Caco-2 (cell line): ENCODE data around the gene SLC29A3. TPM values are rescaled to one million over a fixed set of nuclear protein-coding genes. Genes with fewer than 3 reads are reported as not detected.

Experiments used
- BruUV-seq: library from RNA; stranded (reverse); fragments of 400-500 nt; replicated peaks from 2 replicates; lab custom pipeline; 2021; lab: Mats Ljungman, UMichigan
- CTCF ChIA-PET: fragments of 300-600 bp; sonication (Branson Sonifier 250); formaldehyde crosslinking; loops from one replicate; lab custom pipeline; 2022; ENCODE audit warnings: antibody characterized with exemption; lab: Charles Lee
- POLR2A ChIA-PET: fragments of 300-600 bp; sonication (Branson Sonifier 250); formaldehyde crosslinking; loops from one replicate; lab custom pipeline; 2022; ENCODE audit warnings: antibody characterized with exemption; lab: Charles Lee
- DNase-seq, 2 experiments: peaks; one replicate each; pipeline versions ENCODE4 v3.0.0 to v3.0.0-alpha.2; 2020 to 2022
- H3K27me3 ChIP-seq: replicated peaks from 2 replicates; pipeline ENCODE4 v1.6.0; 2011; ENCODE audit warnings: low read length; ENCODE audit not compliant: control insufficient read depth, insufficient read depth
- H3K36me3 ChIP-seq: 2 replicates; pipeline ENCODE4 v1.5.1; 2011; ENCODE audit warnings: low read length; ENCODE audit not compliant: control insufficient read depth, insufficient read depth
- H3K4me1 ChIP-seq: fragments of 250-450 bp; sonication (Bioruptor Pico); 2 replicates; pipeline ENCODE4 v1.5.1; 2020; ENCODE audit warnings: mild to moderate bottlenecking
- H3K4me3 ChIP-seq: 2 replicates; pipeline ENCODE4 v1.5.1; 2011; ENCODE audit warnings: low read depth, mild to moderate bottlenecking, control low read depth, low read length
- H3K9me3 ChIP-seq: fragments of 250-450 bp; sonication (Bioruptor Pico); 2 replicates; pipeline ENCODE4 v1.5.1; 2020; ENCODE audit warnings: mild to moderate bottlenecking, moderate library complexity
- H3K27ac Mint-ChIP-seq: one replicate; pipeline ENCODE4 v1.8.0; 2022; ENCODE audit warnings: mixed read lengths; ENCODE audit not compliant: unreplicated experiment
- H3K27me3 Mint-ChIP-seq: one replicate; pipeline ENCODE4 v1.8.0; 2022; ENCODE audit warnings: mixed read lengths; ENCODE audit not compliant: insufficient read depth, unreplicated experiment
- H3K36me3 Mint-ChIP-seq: one replicate; pipeline ENCODE4 v1.8.0; 2022; ENCODE audit warnings: mild to moderate bottlenecking, mixed read lengths; ENCODE audit not compliant: insufficient read depth, unreplicated experiment
- H3K4me1 Mint-ChIP-seq: one replicate; pipeline ENCODE4 v1.8.0; 2022; ENCODE audit warnings: low read depth, mixed read lengths; ENCODE audit not compliant: unreplicated experiment
- H3K4me3 Mint-ChIP-seq: one replicate; pipeline ENCODE4 v1.8.0; 2022; ENCODE audit warnings: mild to moderate bottlenecking, moderate library complexity, mixed read lengths; ENCODE audit not compliant: unreplicated experiment
- H3K9me3 Mint-ChIP-seq: one replicate; pipeline ENCODE4 v1.8.0; 2022; ENCODE audit warnings: mixed read lengths; ENCODE audit not compliant: unreplicated experiment
- intact Hi-C: fragments of 100-400 bp; cut with micrococcal nuclease; formaldehyde crosslinking; loops from one replicate; pipeline ENCODE4 v1.10.0; 2022; ENCODE audit not compliant: unreplicated experiment
- total RNA-seq: library from RNA; stranded (reverse); gene quantifications from 2 replicates; pipeline ENCODE4 v1.2.3, GENCODE V29; 2022
- TF ChIP-seq, protein P1 (sequence below), 2 experiments: fragments of 200-600 bp in 1 of 2; IDR thresholded peaks; 1 replicate in 1 of 2; 2 replicates in 1 of 2; pipeline versions ENCODE4 v1.5.1 to v1.8.0; 2011 to 2022; ENCODE audit warnings: antibody characterized with exemption in 1 of 2, control low read depth in 1 of 2, inconsistent platforms in 1 of 2, low read depth in 1 of 2, low read length in 1 of 2, mild to moderate bottlenecking in 1 of 2, moderate library complexity in 1 of 2; ENCODE audit not compliant: insufficient read depth in 1 of 2, severe bottlenecking in 1 of 2, unreplicated experiment in 1 of 2

SLC29A3 gene
- total RNA-seq, 1 experiment from 2014 or later = 20.7 TPM

DNA sequence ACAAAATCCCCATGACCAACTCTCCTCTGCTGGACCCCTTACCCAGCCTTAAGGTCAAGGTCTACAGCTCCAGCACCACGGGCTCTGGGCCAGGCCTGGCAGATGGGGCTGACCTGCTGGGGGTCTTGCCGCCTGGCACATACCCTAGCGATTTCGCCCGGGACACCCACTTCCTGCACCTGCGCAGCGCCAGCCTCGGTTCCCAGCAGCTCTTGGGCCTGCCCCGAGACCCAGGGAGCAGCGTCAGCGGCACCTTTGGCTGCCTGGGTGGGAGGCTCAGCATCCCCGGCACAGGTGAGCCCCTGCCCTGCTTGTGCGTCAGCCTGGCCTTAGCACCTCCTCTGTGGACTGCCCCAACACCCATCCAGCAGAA is 27.5 kb upstream of the SLC29A3 start:
- Mint-ChIP-seq H3K9me3 (no peaks in the 10 kb centered on the region), H3K27ac (no peak overlapping the region), H3K4me1 (peaks cover 7% of the 10 kb centered on the region), H3K4me3 (no peak overlapping the region), H3K36me3 (no peaks in the 10 kb centered on the region), H3K27me3 (no peaks in the 10 kb centered on the region)
- peaks cover 20% of the 10 kb centered on the region for H3K4me1 ChIP-seq
- no TSS peak for BruUV-seq
- no peak overlapping the region for H3K4me3 ChIP-seq
- ChIA-PET CTCF (no interaction called here), POLR2A (no interaction called here)
- H3K36me3 ChIP-seq = no peaks in the 10 kb centered on the region
- no peaks in the 10 kb centered on the region for H3K9me3 ChIP-seq
- TF ChIP-seq, protein P1, sequence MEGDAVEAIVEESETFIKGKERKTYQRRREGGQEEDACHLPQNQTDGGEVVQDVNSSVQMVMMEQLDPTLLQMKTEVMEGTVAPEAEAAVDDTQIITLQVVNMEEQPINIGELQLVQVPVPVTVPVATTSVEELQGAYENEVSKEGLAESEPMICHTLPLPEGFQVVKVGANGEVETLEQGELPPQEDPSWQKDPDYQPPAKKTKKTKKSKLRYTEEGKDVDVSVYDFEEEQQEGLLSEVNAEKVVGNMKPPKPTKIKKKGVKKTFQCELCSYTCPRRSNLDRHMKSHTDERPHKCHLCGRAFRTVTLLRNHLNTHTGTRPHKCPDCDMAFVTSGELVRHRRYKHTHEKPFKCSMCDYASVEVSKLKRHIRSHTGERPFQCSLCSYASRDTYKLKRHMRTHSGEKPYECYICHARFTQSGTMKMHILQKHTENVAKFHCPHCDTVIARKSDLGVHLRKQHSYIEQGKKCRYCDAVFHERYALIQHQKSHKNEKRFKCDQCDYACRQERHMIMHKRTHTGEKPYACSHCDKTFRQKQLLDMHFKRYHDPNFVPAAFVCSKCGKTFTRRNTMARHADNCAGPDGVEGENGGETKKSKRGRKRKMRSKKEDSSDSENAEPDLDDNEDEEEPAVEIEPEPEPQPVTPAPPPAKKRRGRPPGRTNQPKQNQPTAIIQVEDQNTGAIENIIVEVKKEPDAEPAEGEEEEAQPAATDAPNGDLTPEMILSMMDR (IDR thresholded peaks at IDR 0.05; ENCODE audit: insufficient read depth in 1 of 2, low read depth in 1 of 2, low read length in 1 of 2, severe bottlenecking in 1 of 2, unreplicated experiment in 1 of 2) = no peak
- DNase-seq = no peak
- H3K27me3 ChIP-seq = no peaks in the 10 kb centered on the region
- intact Hi-C loops = no loop called here

DNA sequence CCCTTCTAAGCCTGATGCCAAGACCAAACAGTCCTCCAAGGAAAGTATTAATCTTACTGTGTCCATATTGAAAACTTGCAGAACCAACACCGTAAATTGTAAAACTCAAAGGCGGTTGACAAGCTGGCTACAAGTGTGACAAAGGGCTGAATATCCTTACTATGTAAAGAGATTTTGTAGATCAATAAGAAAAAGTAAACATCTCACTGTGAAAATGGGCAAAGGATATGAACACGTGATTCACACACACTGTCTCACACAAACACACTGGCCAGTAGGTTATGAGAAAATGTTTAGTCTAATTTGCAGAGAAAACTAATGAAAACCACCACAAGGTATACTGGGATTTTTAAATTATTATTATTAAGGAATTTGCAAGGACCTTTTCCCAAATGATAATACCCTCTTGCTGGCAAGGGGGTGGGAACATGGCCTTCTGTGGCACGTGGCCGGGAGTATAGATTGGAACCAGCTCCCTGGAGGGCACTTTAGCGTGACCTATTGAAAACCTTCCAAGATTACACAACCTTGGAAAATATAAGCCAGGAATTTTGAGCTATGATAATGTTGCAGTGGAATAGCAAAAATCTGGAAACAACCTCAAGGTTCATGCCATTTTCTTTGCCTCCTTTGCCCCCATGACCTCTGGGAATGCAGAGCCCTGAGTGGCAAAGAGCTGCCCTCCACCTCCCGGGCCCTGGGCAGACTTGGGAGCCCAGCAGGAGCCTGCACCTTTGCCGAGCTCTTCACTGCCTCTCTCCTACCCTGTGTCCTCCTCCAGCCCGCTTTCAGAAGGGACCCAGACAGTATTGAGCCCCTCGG is 26.2 kb upstream of the SLC29A3 start:
- TF ChIP-seq, protein P1 (IDR thresholded peaks at IDR 0.05; ENCODE audit: insufficient read depth in 1 of 2, low read depth in 1 of 2, low read length in 1 of 2, severe bottlenecking in 1 of 2, unreplicated experiment in 1 of 2) = no peak
- intact Hi-C loops = no loop called here
- Histone ChIP-seq H3K4me1 (peaks cover 20% of the 10 kb centered on the region), H3K36me3 (no peaks in the 10 kb centered on the region), H3K4me3 (no peak overlapping the region), H3K27me3 (no peaks in the 10 kb centered on the region), H3K9me3 (no peaks in the 10 kb centered on the region)
- Mint-ChIP-seq H3K27me3 (no peaks in the 10 kb centered on the region), H3K4me3 (no peak overlapping the region), H3K36me3 (no peaks in the 10 kb centered on the region), H3K9me3 (no peaks in the 10 kb centered on the region), H3K27ac (no peak overlapping the region), H3K4me1 (peaks cover 7% of the 10 kb centered on the region)
- ChIA-PET CTCF (no interaction called here), POLR2A (interaction anchor here (0.5 kb wide), 1 partner anchor 279 kb away, joined by 3 read pairs; no protein-coding TSS in a partner anchor)
- no peak for DNase-seq
- no TSS peak for BruUV-seq

DNA sequence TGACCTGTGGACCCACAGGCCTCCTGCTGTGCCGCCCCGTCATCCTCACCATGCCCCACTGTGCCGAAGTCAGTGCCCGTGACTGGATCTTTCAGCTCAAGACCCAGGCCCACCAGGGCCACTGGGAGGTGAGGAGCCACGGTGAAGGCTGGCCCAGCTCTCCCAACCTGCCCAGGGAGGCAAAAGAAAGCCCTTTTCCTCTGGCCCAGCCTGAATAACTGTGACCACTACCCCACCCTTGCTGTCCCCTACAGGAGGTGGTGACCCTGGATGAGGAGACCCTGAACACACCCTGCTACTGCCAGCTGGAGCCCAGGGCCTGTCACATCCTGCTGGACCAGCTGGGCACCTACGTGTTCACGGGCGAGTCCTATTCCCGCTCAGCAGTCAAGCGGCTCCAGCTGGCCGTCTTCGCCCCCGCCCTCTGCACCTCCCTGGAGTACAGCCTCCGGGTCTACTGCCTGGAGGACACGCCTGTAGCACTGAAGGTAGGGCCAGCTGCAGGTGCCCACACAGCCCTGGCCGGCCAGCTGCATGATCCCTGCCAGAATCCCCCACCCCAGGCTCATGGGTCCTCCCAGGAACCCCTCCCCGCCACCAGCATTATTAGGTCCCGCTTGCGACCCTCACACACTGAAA is 25.5 kb upstream of the SLC29A3 start:
- no peaks in the 10 kb centered on the region for H3K27me3 Mint-ChIP-seq
- peaks cover 7% of the 10 kb centered on the region for H3K4me1 Mint-ChIP-seq
- Histone ChIP-seq H3K9me3 (no peaks in the 10 kb centered on the region), H3K27me3 (no peaks in the 10 kb centered on the region), H3K36me3 (no peaks in the 10 kb centered on the region), H3K4me1 (peaks cover 20% of the 10 kb centered on the region), H3K4me3 (no peak overlapping the region)
- H3K4me3 Mint-ChIP-seq = no peak overlapping the region
- intact Hi-C loops = no loop called here
- POLR2A ChIA-PET = interaction anchor here (0.5 kb wide), 1 partner anchor 279 kb away, joined by 3 read pairs; no protein-coding TSS in a partner anchor
- H3K27ac Mint-ChIP-seq = no peak overlapping the region
- H3K36me3 Mint-ChIP-seq = no peaks in the 10 kb centered on the region
- H3K9me3 Mint-ChIP-seq = no peaks in the 10 kb centered on the region
- CTCF ChIA-PET = no interaction called here
- TF ChIP-seq, protein P1 (IDR thresholded peaks at IDR 0.05; ENCODE audit: insufficient read depth in 1 of 2, low read depth in 1 of 2, low read length in 1 of 2, severe bottlenecking in 1 of 2, unreplicated experiment in 1 of 2) = no peak
- no TSS peak for BruUV-seq
- DNase-seq = no peak
